Embryonic facial prominence (tissue), 1 donor: ENCODE data around the gene SLC22A6.

Experiments
- DNase-seq: peaks from one replicate; pipeline ENCODE4 v3.0.0-alpha.2; 2016; ENCODE audit errors: extremely low spot score

Gene SLC22A6

DNA sequence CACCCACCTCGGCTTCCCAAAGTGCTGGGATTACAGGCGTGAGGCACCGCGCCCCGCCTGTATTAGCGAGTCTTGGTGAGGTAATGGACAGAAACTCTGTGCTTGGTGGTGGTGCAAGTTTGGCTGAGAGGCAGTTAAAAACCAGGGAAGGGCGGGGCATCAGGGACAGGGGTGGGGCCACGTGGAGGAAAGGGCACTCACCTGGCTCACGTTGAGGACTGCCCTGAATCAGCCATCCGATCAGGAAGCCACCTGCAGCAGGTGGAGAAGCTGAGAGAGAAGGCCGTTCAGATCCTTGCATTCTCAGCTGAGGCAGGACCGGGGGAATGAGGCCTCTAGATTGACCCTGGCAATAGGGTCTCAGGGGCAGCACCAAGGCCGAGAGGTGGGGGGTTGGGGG lies 51.5 kb downstream of the SLC22A6 start:
- no peak for DNase-seq

DNA sequence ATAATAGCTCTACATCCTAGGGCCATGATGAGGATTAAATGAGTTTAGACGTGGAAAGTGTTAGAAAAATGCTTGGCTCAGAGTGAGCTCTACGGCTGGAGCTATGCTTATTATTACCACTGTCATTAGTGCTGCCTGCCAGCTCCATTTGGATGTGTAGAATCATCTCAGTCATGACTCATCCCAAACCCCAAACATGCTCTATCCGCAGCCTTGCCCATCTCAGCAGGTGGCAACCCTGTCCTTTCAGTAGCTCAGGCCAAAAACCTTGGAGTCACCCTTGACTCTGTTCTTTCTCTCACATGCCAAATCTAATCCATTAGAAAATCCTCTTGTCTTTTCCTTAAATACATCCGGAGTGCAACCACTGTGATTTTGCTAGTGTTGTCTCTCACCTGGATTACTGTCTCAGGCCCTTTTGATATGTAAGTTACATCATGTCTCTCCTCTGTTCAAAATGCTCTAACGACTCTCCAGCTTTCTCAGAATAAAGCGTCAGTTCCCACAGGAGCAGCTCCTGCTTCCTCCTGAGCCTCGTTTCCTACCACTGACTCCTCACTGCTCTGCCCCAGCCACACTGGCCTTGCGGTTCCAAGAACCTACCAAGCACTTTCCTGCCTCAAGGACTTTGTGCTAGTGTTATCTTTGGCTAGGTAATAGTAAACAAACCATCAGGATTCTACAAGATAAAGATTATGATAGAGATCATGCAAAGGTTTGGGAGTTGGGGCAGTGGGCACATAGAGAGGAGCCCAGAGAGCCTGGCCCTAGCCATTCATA lies 53.1 kb downstream of the SLC22A6 start:
- DNase-seq, result no peak

DNA sequence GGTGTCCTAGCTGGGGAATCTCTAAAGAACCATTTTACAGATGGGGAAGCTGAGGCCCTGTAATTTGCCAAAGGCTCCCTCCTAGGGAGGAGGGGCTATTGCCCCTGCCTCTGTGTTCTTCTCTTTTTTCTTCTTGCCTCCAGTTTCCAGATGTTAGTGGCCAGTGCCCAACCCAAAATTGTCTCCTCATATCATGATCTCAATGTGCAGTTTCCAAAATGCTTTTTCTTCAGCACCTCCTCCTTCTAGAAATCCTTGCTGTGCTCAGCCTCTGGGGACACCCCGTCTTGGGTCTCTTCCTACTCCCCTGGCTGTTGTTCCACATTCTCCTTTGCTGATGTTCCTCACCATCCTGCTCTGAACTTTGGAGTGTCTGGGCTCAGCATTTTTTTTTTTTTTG lies 54.1 kb downstream of the SLC22A6 start:
- DNase-seq, result no peak

DNA sequence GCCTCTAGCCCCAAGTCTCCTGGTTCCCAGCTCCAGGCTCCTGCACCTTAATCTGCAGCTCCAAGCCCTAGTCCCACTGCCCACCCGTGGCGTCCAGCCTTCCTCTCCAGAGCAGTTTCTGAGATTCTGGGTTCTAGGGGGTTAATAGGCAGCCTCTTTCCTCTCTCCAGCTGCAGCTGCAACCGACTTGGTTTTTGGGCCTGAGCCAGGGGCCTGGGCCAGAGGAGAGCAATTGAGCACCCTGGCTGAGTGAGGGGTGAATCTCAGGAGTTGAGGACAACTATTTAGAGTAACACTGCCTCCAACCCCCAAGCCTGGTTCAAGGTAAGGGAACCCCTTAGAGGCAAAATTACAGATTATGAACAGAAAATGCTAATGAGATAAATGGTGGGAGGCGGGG lies 54.6 kb downstream of the SLC22A6 start:
- no peak for DNase-seq

DNA sequence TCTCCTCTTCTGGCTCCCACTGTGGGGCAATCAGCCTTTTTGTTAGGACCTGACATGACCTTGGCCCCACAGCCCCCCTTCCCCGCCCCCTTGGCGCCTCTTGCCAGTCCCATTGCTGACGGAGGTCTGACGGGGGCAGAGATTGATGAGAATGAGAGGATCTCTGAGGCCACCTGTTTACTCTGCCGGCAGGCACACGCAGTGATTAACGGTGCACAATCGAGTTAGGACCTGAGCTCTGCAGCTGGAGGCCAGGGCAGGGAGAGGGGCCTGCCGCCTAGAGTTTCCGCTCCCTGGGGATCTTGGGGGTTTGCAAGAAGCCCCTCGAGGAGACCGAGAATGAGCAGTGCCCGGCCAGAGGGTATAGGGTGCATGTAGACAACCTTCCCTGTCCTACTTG lies 56.8 kb downstream of the SLC22A6 start:
- no peak for DNase-seq

DNA sequence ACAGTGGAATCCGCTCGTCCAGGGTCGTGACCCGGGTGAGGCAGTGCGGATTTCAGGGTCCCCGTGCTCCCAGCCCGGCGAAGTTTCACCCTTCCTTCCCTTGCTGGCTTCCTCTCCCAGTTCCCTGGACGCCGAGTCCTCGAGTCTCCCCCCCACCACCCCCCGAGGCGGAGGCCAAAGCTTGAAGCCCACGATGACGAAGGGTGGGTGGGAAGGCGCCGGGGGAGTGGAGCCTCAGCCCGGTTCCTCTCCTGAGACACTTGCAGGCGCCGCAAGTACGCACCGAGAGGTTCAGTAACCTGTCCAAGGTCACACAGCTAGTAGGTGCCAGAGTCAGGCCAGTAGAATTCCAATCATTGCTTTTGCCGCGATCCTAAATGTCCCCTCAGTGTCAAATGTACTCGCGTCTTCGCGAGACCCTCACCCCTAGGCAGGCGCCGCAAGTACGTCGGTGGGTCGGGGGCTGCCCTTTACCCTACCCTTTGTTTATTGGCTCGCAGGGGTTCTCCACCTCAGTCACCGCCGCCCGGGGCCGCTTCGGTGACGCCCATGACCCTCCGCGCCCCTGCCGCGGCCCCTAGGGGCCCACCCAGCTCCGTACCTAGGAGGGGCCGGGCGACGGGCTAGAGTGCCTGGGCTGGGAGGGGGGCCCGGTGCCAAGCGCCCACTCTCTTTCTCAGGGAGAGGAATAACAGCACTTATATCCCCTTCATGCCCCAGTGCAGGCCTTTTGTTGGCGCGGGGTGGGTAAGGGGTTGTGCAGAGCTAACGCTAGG lies 57.9 kb downstream of the SLC22A6 start:
- DNase-seq, result no peak
